Cardiac septum (tissue), 1 donor: ENCODE measurements around the gene SIRPA. TPM values are rescaled to one million over a fixed set of nuclear protein-coding genes. Genes with fewer than 3 reads are reported as not detected.

ENCODE experiments used
- DNase-seq: peaks from one replicate; pipeline ENCODE4 v3.0.0-alpha.2; 2020; ENCODE audit warnings: low spot score
- intact Hi-C: fragments of 100-400 bp; cut with DNase I; formaldehyde crosslinking; loops from one replicate; pipeline ENCODE4 v1.14.0; 2022
- total RNA-seq: library from RNA; stranded (reverse); fragmentation: NEBNext Ultra II Directional; extraction: Animal tissue kit (Norgen Biotek cat#: 25700); gene quantifications from one replicate; pipeline ENCODE4 v1.2.1, GENCODE V29; 2021
- donor health status: DM: no; HTN: no; CAD: no.

The SIRPA gene
- total RNA-seq, 1 donor from 2014 or later = 45.8 TPM

GRCh38 chr20:1883986-1884385, 11.2 kb upstream of the SIRPA start:
- intact Hi-C loops = no loop called here
- DNase-seq = no peak

GRCh38 chr20:1885254-1885653, 10.0 kb upstream of the SIRPA start:
- DNase-seq = no peak
- intact Hi-C loops = no loop called here

- intact Hi-C loops = no loop called here
These were observed 9.1 kb upstream of the SIRPA start for GRCh38 chr20:1885940-1886693.

GRCh38 chr20:1887321-1887720, 7.9 kb upstream of the SIRPA start:
- intact Hi-C loops = no loop called here
- no peak for DNase-seq

More at GRCh38 chr20:1885940-1886693, 9.1 kb upstream of the SIRPA start:
- DNase-seq = no peak

- intact Hi-C loops = no loop called here
- DNase-seq = no peak
These were observed 7.5 kb upstream of the SIRPA start for GRCh38 chr20:1887756-1888155.

GRCh38 chr20:1888796-1889463, 6.3 kb upstream of the SIRPA start:
- intact Hi-C loops = no loop called here
- peak; percentile 84 for DNase-seq

GRCh38 chr20:1890469-1891262, 4.5 kb upstream of the SIRPA start:
- intact Hi-C loops = loop anchor here (5.0 kb wide), 1 partner anchor 58 kb away; no protein-coding TSS in a partner anchor

GRCh38 chr20:1891263-1892118, 3.7 kb upstream of the SIRPA start:
- intact Hi-C loops = loop anchor here (5.0 kb wide), 1 partner anchor 59 kb away; no protein-coding TSS in a partner anchor

More at GRCh38 chr20:1890469-1891262, 4.5 kb upstream of the SIRPA start:
- no peak for DNase-seq

GRCh38 chr20:1892119-1892385, 3.2 kb upstream of the SIRPA start:
- intact Hi-C loops = loop anchor here (5.0 kb wide), 1 partner anchor 60 kb away; no protein-coding TSS in a partner anchor

More at GRCh38 chr20:1891263-1892118, 3.7 kb upstream of the SIRPA start:
- DNase-seq = no peak

GRCh38 chr20:1893721-1894470, 1.3 kb upstream of the SIRPA start:
- intact Hi-C loops = loop anchor here (2.0 to 5.0 kb wide), 2 partner anchors 62 to 91 kb away; no protein-coding TSS in a partner anchor
- peak; percentile 87 for DNase-seq

More at GRCh38 chr20:1892119-1892385, 3.2 kb upstream of the SIRPA start:
- DNase-seq = no peak

- no peak for DNase-seq
- intact Hi-C loops = loop anchor here (2.0 to 5.0 kb wide), 2 partner anchors 62 to 92 kb away; no protein-coding TSS in a partner anchor
These were observed 696 bp upstream of the SIRPA start for GRCh38 chr20:1894471-1894950.

GRCh38 chr20:1895674-1896483, 672 bp downstream of the SIRPA start:
- DNase-seq = no peak
- intact Hi-C loops = loop anchor here (2.0 to 5.0 kb wide), 2 partner anchors 71 to 93 kb away; no protein-coding TSS in a partner anchor

- DNase-seq = no peak
- intact Hi-C loops = loop anchor here (5.0 kb wide), 1 partner anchor 71 kb away; no protein-coding TSS in a partner anchor
These were observed 1.5 kb downstream of the SIRPA start for GRCh38 chr20:1896484-1897258.

- intact Hi-C loops = loop anchor here (5.0 kb wide), 1 partner anchor 70 kb away; no protein-coding TSS in a partner anchor
- no peak for DNase-seq
These were observed 2.3 kb downstream of the SIRPA start for GRCh38 chr20:1897541-1897940.

- DNase-seq = no peak
- intact Hi-C loops = loop anchor here (5.0 kb wide), 1 partner anchor 69 kb away; no protein-coding TSS in a partner anchor
These were observed 2.8 kb downstream of the SIRPA start for GRCh38 chr20:1897965-1898464.
